Measurements from ENCODE around the gene RTF2.
"Not testable (repeated sequence)": the region's sequence is repeated elsewhere in the genome, so short reads cannot be mapped to it uniquely, and the experiment has no call there.

RTF2 gene

GRCh38 chr20:56487216-56487615 lies 18.8 kb downstream of the RTF2 start:
- H3K4me3 ChIP-seq (ENCODE audit: low read depth, low read length) = no peak overlapping the region

- no peak overlapping the region for H3K4me3 ChIP-seq (ENCODE audit: low read depth, low read length)
These were observed 20.1 kb downstream of the RTF2 start for GRCh38 chr20:56488566-56488965.

GRCh38 chr20:56501116-56501515 lies 32.7 kb downstream of the RTF2 start:
- no peak overlapping the region for H3K4me3 ChIP-seq (ENCODE audit: low read depth, low read length)

GRCh38 chr20:56503916-56504315 lies 35.5 kb downstream of the RTF2 start:
- no peak overlapping the region for H3K4me3 ChIP-seq (ENCODE audit: low read depth, low read length)

- no peak overlapping the region for H3K4me3 ChIP-seq (ENCODE audit: low read depth, low read length)
These were observed 36.1 kb downstream of the RTF2 start for GRCh38 chr20:56504373-56505005.

- no peak overlapping the region for H3K4me3 ChIP-seq (ENCODE audit: low read depth, low read length)
These were observed 37.7 kb downstream of the RTF2 start for GRCh38 chr20:56506103-56506502.

- no peak overlapping the region for H3K4me3 ChIP-seq (ENCODE audit: low read depth, low read length)
These were observed 43.5 kb downstream of the RTF2 start for GRCh38 chr20:56511926-56512325.

GRCh38 chr20:56513161-56514150 lies 45.0 kb downstream of the RTF2 start:
- H3K4me3 ChIP-seq (ENCODE audit: low read depth, low read length) = no peak overlapping the region

GRCh38 chr20:56516631-56517030 lies 48.2 kb downstream of the RTF2 start:
- H3K4me3 ChIP-seq (ENCODE audit: low read depth, low read length) = no peak overlapping the region

- no peak overlapping the region for H3K4me3 ChIP-seq (ENCODE audit: low read depth, low read length)
These were observed 48.8 kb downstream of the RTF2 start for GRCh38 chr20:56517211-56517610.

- H3K4me3 ChIP-seq (ENCODE audit: low read depth, low read length) = no peak overlapping the region
These were observed 49.2 kb downstream of the RTF2 start for GRCh38 chr20:56517641-56518040.

GRCh38 chr20:56518126-56518525 lies 49.7 kb downstream of the RTF2 start:
- no peak overlapping the region for H3K4me3 ChIP-seq (ENCODE audit: low read depth, low read length)

GRCh38 chr20:56518721-56519398 lies 50.4 kb downstream of the RTF2 start:
- H3K4me3 ChIP-seq (ENCODE audit: low read depth, low read length) = no peak overlapping the region

GRCh38 chr20:56519551-56519950 lies 51.1 kb downstream of the RTF2 start:
- H3K4me3 ChIP-seq (ENCODE audit: low read depth, low read length) = no peak overlapping the region

- H3K4me3 ChIP-seq (ENCODE audit: low read depth, low read length) = no peak overlapping the region
These were observed 51.8 kb downstream of the RTF2 start for GRCh38 chr20:56520180-56520579.

GRCh38 chr20:56520746-56521354 lies 52.4 kb downstream of the RTF2 start:
- H3K4me3 ChIP-seq (ENCODE audit: low read depth, low read length) = not testable (repeated sequence)

- no peak overlapping the region for H3K4me3 ChIP-seq (ENCODE audit: low read depth, low read length)
These were observed 53.9 kb downstream of the RTF2 start for GRCh38 chr20:56522311-56522710.

GRCh38 chr20:56524444-56524843 lies 56.0 kb downstream of the RTF2 start, which contains the start of gene FAM209A:
Gene FAM209A, plus strand, starts transcription at chr20:56524744. Its CDS starts 65 bp downstream, at chr20:56524809.
- H3K4me3 ChIP-seq (ENCODE audit: low read depth, low read length) = not testable (repeated sequence)

- no peak overlapping the region for H3K4me3 ChIP-seq (ENCODE audit: low read depth, low read length)
These were observed 59.1 kb downstream of the RTF2 start for GRCh38 chr20:56527521-56527920.

- H3K4me3 ChIP-seq (ENCODE audit: low read depth, low read length) = not testable (repeated sequence)
These were observed 64.5 kb downstream of the RTF2 start, which contains the start of gene FAM209B for GRCh38 chr20:56532946-56533345. Gene FAM209B, plus strand, starts transcription at chr20:56533246. Its CDS starts 96 bp downstream, at chr20:56533342.

- no peak overlapping the region for H3K4me3 ChIP-seq (ENCODE audit: low read depth, low read length)
These were observed 69.6 kb downstream of the RTF2 start for GRCh38 chr20:56537997-56538396.
